Measurements from ENCODE around the gene YTHDF1. TPM values are rescaled to one million over a fixed set of nuclear protein-coding genes. Genes with fewer than 3 reads are reported as not detected.
A peak's percentile ranks its signal among the peaks of the same experiment; 100 is the strongest.

YTHDF1 gene
- total RNA-seq, 1 experiment from 2014 or later = 93.4 TPM

- Mint-ChIP-seq H3K4me1 (ENCODE audit: low read depth, unreplicated experiment) (no peaks in the 10 kb centered on the region), H3K36me3 (ENCODE audit: insufficient read depth, unreplicated experiment) (no peaks in the 10 kb centered on the region), H3K27ac (ENCODE audit: unreplicated experiment) (no peak overlapping the region), H3K27me3 (ENCODE audit: unreplicated experiment) (peaks cover 90% of the 10 kb centered on the region), H3K9me3 (ENCODE audit: low read depth, unreplicated experiment) (peaks cover 3% of the 10 kb centered on the region), H3K4me3 (ENCODE audit: low read depth, unreplicated experiment) (no peak overlapping the region)
- intact Hi-C loops (cut with micrococcal nuclease; ENCODE audit: unreplicated experiment) = no loop called here
- no peak for DNase-seq
- CTCF ChIA-PET = interaction anchor here (0.7 to 5.2 kb wide), 3 partner anchors 11 to 33 kb away, joined by 4 to 18 read pairs (median 8); no protein-coding TSS in a partner anchor
- TF ChIP-seq, protein P1, sequence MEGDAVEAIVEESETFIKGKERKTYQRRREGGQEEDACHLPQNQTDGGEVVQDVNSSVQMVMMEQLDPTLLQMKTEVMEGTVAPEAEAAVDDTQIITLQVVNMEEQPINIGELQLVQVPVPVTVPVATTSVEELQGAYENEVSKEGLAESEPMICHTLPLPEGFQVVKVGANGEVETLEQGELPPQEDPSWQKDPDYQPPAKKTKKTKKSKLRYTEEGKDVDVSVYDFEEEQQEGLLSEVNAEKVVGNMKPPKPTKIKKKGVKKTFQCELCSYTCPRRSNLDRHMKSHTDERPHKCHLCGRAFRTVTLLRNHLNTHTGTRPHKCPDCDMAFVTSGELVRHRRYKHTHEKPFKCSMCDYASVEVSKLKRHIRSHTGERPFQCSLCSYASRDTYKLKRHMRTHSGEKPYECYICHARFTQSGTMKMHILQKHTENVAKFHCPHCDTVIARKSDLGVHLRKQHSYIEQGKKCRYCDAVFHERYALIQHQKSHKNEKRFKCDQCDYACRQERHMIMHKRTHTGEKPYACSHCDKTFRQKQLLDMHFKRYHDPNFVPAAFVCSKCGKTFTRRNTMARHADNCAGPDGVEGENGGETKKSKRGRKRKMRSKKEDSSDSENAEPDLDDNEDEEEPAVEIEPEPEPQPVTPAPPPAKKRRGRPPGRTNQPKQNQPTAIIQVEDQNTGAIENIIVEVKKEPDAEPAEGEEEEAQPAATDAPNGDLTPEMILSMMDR (IDR thresholded peaks at IDR 0.05; ENCODE audit: unreplicated experiment) = no peak
- BruUV-seq (replicated peaks) = no TSS peak
Measured at GRCh38 chr20:63248835-63249591, 33.1 kb upstream of the YTHDF1 start.

DNA sequence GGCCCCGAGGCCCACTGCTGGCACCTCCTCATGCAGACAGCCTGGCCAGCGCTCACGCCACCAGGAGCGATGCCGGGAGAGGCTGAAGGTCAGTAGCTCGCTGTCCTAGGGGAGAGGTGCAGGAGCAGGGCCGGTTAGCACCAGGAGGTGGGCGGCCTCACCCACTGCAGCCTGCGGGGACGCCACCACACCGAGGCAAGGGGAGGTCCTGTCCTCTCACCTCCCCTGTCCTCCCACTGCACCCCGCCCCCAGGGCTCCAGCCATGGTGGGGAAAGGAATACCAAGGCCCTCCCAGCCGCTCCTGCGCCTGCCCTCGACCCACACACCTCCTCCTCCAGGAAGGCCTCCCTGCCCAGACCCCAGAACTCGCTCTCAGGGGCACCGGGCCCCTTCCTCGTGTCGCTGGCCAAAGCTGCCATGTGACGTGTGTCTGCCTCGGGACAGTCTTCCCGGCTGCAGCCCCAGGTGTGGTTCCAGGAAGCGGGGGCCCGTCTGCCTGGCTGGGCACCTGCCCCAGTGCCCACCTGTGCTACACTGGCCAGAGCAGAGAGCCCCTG is 31.8 kb upstream of the YTHDF1 start:
- no peaks in the 10 kb centered on the region for H3K36me3 Mint-ChIP-seq (ENCODE audit: insufficient read depth, unreplicated experiment)
- H3K9me3 Mint-ChIP-seq (ENCODE audit: low read depth, unreplicated experiment) = peaks cover 3% of the 10 kb centered on the region
- intact Hi-C loops (cut with micrococcal nuclease; ENCODE audit: unreplicated experiment) = no loop called here
- no peak overlapping the region for H3K27ac Mint-ChIP-seq (ENCODE audit: unreplicated experiment)
- CTCF ChIA-PET = interaction anchor here (0.6 to 5.2 kb wide), 3 partner anchors 9 to 246 kb away, joined by 3 to 18 read pairs (median 6); no protein-coding TSS in a partner anchor
- TF ChIP-seq, protein P1 (IDR thresholded peaks at IDR 0.05; ENCODE audit: unreplicated experiment) = no peak
- no peaks in the 10 kb centered on the region for H3K4me1 Mint-ChIP-seq (ENCODE audit: low read depth, unreplicated experiment)
- no TSS peak for BruUV-seq (replicated peaks)
- no peak overlapping the region for H3K4me3 Mint-ChIP-seq (ENCODE audit: low read depth, unreplicated experiment)
- DNase-seq = no peak
- peaks cover 95% of the 10 kb centered on the region for H3K27me3 Mint-ChIP-seq (ENCODE audit: unreplicated experiment)

GRCh38 chr20:63246490-63247288 is 30.8 kb upstream of the YTHDF1 start:
- Mint-ChIP-seq H3K36me3 (ENCODE audit: insufficient read depth, unreplicated experiment) (no peaks in the 10 kb centered on the region), H3K4me3 (ENCODE audit: low read depth, unreplicated experiment) (no peak overlapping the region), H3K4me1 (ENCODE audit: low read depth, unreplicated experiment) (no peaks in the 10 kb centered on the region), H3K27ac (ENCODE audit: unreplicated experiment) (no peak overlapping the region), H3K9me3 (ENCODE audit: low read depth, unreplicated experiment) (peaks cover 3% of the 10 kb centered on the region), H3K27me3 (ENCODE audit: unreplicated experiment) (peaks cover 95% of the 10 kb centered on the region)
- no TSS peak for BruUV-seq (replicated peaks)
- intact Hi-C loops (cut with micrococcal nuclease; ENCODE audit: unreplicated experiment) = no loop called here
- TF ChIP-seq, protein P1 (IDR thresholded peaks at IDR 0.05; ENCODE audit: unreplicated experiment) = no peak
- CTCF ChIA-PET = interaction anchor here (0.6 to 5.2 kb wide), 6 partner anchors 8 to 131 kb away, joined by 3 to 18 read pairs (median 4); no protein-coding TSS in a partner anchor
- DNase-seq = peak; percentile 52

- intact Hi-C loops (cut with micrococcal nuclease; ENCODE audit: unreplicated experiment) = no loop called here
Measured at GRCh38 chr20:63244468-63244867, 28.5 kb upstream of the YTHDF1 start.

More at GRCh38 chr20:63244468-63244867, 28.5 kb upstream of the YTHDF1 start:
- H3K9me3 Mint-ChIP-seq (ENCODE audit: low read depth, unreplicated experiment) = no peaks in the 10 kb centered on the region
- no peak overlapping the region for H3K27ac Mint-ChIP-seq (ENCODE audit: unreplicated experiment)
- CTCF ChIA-PET = interaction anchor here (5.2 kb wide), 1 partner anchor 20 kb away, joined by 18 read pairs; no protein-coding TSS in a partner anchor
- H3K36me3 Mint-ChIP-seq (ENCODE audit: insufficient read depth, unreplicated experiment) = no peaks in the 10 kb centered on the region
- BruUV-seq (replicated peaks) = no TSS peak
- H3K27me3 Mint-ChIP-seq (ENCODE audit: unreplicated experiment) = peaks cover 80% of the 10 kb centered on the region
- DNase-seq = no peak
- TF ChIP-seq, protein P1 (IDR thresholded peaks at IDR 0.05; ENCODE audit: unreplicated experiment) = no peak
- H3K4me3 Mint-ChIP-seq (ENCODE audit: low read depth, unreplicated experiment) = no peak overlapping the region
- no peaks in the 10 kb centered on the region for H3K4me1 Mint-ChIP-seq (ENCODE audit: low read depth, unreplicated experiment)
